NCI-H2196 (cell line): Measurements from ENCODE around the gene LENEP.

Source experiments
- DNase-seq: peaks from one replicate; lab custom pipeline; 2025; ENCODE audit not compliant: unreplicated experiment; lab: John Stamatoyannopoulos, UW

Gene LENEP

GRCh38 chr1:155026154-155026553, 32.8 kb downstream of the LENEP start:
- DNase-seq: no peak

DNA sequence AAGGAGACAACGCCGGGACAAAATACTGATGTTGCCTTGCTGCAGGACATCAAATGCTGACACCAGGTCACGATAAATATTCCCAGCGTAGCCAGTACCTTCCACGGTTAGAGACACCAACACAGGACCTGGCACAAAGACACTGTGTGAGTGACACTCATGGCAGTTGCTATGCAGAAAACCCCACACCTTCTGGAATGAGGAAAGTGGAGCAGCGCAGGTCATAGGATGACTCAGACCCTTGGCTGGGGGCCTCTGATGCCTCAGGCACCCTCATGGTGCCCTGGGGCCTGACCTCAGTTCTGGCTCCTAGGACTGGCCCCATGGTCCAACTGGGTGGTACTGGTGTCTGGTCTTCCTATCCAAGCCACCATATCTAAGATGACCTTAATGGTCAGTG, 33.2 kb downstream of the LENEP start:
- no peak for DNase-seq

- DNase-seq: no peak
Measured at GRCh38 chr1:155029513-155030242, 36.3 kb downstream of the LENEP start.

GRCh38 chr1:155030243-155030795, 36.9 kb downstream of the LENEP start:
- no peak for DNase-seq

DNA sequence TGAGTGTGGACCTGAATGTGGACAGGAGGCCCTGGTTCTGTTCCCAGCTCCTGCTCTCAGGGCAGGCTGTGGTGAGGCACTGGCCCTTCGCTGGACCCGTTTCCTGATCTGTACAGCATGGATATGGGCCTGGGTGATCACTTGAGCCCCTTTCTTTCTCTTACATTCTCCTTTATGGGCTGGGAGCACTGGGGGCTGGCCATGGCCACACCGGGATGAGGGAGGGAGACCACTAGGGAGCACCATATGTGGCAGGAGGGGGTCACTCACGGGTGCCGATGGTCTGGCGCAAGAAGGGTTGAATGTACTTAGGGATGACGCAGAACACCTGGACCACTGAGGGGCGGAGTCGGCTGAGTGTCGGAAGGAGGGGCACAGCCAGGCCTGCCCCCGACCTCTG, 37.5 kb downstream of the LENEP start:
- DNase-seq: no peak

GRCh38 chr1:155032886-155033285, 39.5 kb downstream of the LENEP start:
- DNase-seq: no peak

DNA sequence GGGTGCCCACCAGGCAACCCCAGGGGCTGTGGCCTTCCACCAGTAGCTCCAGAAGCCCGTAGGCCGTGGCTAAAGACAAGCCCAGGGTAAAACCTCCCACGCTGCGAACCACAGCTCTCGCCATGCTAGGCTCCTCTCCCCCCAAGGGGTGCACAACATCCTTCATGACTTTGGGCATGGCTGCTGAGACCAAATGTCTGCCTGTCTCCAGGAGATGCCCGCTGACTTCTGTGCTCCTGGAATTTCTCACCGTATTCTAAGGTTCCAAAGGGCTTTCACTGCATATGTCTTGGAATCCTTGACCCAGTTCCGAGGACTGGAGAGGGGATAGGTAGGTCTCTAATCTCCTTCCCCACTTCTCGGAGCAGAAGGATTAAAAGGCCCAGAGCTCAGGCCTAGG, 40.1 kb downstream of the LENEP start, which contains the start of the genes DCST1 and DCST2:
DCST1 (plus strand) TSS at position 301 of the 400 bp plus-strand sequence. CDS start 213 bp downstream, outside the sequence.
DCST2 (minus strand) TSS at position 258 of the 400 bp plus-strand sequence; CDS start at position 178, 80 bp downstream.
- DNase-seq: no peak

- DNase-seq: no peak
Measured at GRCh38 chr1:155034318-155035208, 41.2 kb downstream of the LENEP start.

- DNase-seq: no peak
Measured at GRCh38 chr1:155035936-155036335, 42.5 kb downstream of the LENEP start.

GRCh38 chr1:155037043-155037442, 43.7 kb downstream of the LENEP start:
- DNase-seq: no peak

GRCh38 chr1:155037851-155038441, 44.6 kb downstream of the LENEP start:
- no peak for DNase-seq

- DNase-seq: no peak
Measured at GRCh38 chr1:155038602-155039307, 45.4 kb downstream of the LENEP start.

DNA sequence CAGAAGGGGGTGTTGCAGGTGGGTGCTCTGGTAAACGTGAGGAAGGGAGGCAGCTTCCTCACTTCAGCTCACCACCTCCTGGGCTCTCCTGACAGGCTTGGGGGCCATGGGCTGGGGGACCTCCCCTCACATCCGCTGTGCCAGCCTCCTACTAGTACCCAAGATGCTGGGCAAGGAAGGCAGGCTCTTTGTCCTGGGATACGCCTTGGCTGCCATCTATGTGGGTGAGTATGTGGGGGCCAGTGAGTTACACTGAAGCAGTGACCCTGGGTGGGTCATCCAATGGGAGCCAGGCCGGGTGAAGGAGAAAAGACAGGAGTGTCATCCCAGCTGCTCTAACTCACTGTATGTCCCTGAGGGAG, 45.9 kb downstream of the LENEP start:
- DNase-seq: no peak

GRCh38 chr1:155040358-155041093, 47.1 kb downstream of the LENEP start:
- DNase-seq: no peak

DNA sequence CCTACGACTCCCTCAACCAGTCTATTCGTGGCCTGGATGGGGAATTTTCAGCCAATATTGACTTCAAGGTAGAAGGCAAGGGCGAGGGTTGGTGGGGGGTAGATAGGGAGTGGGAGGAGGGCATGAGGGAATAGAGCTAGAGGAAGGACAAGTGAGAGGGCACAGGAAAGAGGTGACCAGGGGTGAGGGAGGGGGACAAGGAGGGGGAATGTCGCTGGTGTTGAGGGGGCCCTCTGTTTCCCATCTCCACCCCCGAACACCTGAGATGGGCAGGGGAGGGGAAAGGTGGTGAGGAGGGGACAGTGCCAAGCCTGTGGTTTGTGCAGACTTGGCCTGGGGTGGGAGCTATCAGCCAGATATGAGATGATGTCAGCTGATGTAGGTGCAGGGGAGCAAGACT, 49.4 kb downstream of the LENEP start:
- no peak for DNase-seq

DNA sequence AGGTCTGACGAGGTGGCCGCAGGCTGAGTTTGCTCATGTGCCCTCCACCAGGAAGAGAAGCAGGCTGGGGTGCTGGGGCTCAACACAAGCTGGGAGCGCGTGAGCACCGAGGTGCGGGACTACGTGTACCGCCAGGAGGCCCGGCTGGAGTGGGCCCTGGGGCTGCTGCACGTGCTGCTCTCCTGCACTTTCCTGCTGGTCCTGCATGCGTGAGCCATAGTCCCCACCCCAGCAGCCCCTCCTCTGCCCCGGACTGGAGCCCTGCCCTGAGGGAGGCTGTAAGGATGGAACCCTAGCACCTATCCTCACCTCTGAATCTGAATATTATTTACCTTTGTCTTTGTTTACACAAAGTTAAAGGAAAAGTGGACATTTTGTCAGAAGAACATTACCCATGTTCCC, 49.9 kb downstream of the LENEP start:
- no peak for DNase-seq

DNA sequence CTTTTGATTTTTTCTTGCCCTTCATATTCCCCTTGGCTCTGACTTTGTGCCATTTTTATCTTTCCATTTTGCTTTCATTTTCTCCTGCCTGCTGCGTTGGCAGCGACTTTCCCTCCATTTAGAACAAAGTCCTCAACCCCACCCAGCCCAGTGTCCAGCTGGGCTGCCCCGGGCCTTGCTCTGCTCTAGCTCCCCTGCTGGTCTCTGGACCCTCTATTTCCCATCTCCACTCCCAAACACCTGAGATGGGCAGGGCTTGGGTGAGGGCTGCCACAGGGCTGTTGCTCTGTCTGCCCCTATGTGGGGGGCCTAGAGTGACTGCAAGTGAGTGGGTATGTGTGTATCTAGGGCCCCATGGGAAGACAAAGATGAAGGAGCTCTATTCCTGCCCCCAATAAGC, 50.4 kb downstream of the LENEP start:
- no peak for DNase-seq
